ENCODE data around the gene AMH.

GRCh38 chr19:2242816-2243215 is 6.3 kb upstream of the AMH start:
- no peak for TF ChIP-seq EZH2 (IDR thresholded peaks at IDR 0.05)
- TF ChIP-seq, protein P1, sequence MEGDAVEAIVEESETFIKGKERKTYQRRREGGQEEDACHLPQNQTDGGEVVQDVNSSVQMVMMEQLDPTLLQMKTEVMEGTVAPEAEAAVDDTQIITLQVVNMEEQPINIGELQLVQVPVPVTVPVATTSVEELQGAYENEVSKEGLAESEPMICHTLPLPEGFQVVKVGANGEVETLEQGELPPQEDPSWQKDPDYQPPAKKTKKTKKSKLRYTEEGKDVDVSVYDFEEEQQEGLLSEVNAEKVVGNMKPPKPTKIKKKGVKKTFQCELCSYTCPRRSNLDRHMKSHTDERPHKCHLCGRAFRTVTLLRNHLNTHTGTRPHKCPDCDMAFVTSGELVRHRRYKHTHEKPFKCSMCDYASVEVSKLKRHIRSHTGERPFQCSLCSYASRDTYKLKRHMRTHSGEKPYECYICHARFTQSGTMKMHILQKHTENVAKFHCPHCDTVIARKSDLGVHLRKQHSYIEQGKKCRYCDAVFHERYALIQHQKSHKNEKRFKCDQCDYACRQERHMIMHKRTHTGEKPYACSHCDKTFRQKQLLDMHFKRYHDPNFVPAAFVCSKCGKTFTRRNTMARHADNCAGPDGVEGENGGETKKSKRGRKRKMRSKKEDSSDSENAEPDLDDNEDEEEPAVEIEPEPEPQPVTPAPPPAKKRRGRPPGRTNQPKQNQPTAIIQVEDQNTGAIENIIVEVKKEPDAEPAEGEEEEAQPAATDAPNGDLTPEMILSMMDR (IDR thresholded peaks at IDR 0.05) = no peak
- TF ChIP-seq EZH2phosphoT487 (IDR thresholded peaks at IDR 0.05) = no peak
